Putamen (tissue), 1 donor: Measurements from ENCODE around the gene TTC31.

Experiments used
- DNase-seq: peaks from one replicate; pipeline ENCODE4 v3.0.0-alpha.2; 2016; ENCODE audit warnings: low spot score

The TTC31 gene

GRCh38 chr2:74488643-74489481, 6.0 kb downstream of the TTC31 start:
- no peak for DNase-seq

DNA sequence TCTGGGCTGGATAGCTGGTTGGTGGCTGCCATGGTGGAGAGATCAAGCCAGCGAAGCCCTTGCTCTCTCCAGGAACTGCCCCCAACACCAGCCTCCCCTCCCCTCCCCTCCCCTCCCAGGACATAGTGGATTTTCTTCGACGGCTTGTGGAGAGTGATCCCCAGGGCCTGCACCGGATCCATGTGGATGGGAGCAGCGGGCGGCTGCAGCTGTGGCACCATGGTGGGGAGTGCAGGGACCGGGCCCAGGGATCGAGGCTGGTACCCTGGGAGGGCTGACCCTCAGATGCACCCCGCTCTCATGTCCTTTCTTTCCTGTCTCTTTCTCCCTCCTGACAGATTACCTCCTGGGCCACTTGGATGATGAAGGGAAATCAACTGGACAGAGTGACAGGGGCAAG, 7.0 kb downstream of the TTC31 start:
- no peak for DNase-seq

GRCh38 chr2:74491648-74492544, 9.0 kb downstream of the TTC31 start:
- no peak for DNase-seq

- DNase-seq = no peak
Measured at GRCh38 chr2:74493546-74493945, 10.7 kb downstream of the TTC31 start.

DNA sequence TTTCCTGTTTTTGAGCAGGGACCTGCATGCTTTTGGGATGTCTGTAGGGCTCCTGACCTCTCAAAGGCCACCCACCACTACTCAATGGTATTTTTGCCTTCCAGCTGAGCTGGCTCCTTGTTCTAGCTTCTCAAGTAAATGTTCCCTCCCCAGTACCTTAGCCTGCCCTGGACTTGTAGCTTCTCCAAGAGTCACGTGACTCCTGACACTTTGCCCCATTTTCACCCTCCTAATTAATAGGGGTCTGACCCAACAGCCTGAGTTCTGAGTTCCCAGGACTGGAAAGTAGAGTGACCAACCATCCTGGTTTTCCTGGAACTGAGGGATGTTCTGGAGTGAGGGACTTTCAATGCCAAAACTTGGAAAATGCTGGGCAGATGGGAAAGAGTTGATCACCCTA, 12.6 kb downstream of the TTC31 start:
- no peak for DNase-seq

DNA sequence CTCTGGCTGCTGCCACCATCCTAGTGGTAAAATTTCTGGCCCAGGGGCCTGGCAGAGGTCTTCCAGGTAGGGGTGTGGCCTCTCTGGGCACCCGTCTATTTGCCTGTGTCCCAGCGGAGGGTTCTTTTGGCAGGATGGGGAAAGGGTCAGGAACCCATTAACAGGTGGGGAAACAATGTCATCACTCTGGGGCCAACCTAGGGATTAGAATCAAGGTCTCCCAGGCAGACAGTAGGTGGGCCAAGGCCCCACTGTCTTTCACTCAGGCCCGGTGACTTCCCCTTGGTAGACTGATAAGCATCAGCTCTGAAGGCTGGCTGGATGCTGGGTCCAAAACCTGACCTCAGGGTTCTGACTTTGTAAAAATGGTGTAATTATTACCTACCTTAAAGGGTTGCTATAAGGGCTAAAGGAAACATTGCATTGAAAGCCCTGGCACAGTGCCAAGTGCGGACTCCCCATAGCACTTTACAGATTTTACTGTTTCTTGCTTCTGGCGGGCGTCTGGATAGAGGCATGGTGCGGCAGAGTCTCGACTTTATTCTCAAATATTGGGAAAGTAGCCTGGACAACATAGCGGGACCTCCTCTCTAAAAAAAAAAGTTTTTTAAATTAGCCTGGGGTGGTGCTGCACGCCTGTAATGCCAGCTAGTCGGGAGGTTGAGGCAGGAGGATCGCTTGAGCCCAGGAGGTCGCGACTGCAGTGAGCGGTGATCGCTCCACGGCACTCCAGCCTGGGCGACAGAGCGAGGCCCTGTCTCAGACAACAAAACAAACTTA, 14.3 kb downstream of the TTC31 start:
- no peak for DNase-seq

GRCh38 chr2:74497777-74498499, 15.1 kb downstream of the TTC31 start:
- DNase-seq = no peak

DNA sequence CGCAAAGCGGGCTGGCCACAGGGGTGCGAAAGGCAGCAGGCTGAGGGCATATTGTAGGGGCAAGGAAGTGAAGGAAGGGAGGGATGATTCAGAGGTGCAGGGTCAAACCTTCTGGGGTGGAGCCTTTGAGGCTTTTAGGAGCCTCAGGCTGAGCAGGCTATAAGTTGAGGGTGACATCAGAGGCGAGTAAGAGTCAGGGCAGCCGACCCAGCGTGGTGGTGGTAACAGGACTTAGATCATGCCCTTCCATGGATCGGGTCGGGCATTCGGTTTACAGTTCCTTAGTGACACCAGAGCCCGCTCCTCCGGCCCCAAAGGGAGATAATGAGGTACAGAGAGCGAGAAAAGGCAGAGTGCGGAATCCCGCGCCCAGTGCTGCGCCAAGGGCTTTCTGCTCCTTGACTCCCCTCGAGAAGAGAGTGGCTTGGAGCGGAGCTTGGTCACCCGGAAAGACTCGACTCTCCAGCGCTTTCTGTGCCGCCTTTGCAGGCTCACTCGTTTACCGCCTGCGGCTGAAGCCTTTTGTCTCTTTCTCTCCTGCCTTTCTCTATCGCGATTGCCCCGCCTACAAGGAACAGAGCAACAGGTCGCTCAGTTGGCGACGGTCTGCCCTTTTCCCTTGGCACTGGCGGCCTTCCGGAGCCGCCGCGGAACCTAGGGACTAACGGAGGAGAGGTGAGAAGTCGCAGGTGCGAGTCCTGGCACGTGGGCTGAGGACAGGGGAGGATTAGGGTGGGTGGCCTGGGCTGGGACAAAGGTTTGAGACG, 15.8 kb downstream of the TTC31 start:
- DNase-seq = no peak

DNA sequence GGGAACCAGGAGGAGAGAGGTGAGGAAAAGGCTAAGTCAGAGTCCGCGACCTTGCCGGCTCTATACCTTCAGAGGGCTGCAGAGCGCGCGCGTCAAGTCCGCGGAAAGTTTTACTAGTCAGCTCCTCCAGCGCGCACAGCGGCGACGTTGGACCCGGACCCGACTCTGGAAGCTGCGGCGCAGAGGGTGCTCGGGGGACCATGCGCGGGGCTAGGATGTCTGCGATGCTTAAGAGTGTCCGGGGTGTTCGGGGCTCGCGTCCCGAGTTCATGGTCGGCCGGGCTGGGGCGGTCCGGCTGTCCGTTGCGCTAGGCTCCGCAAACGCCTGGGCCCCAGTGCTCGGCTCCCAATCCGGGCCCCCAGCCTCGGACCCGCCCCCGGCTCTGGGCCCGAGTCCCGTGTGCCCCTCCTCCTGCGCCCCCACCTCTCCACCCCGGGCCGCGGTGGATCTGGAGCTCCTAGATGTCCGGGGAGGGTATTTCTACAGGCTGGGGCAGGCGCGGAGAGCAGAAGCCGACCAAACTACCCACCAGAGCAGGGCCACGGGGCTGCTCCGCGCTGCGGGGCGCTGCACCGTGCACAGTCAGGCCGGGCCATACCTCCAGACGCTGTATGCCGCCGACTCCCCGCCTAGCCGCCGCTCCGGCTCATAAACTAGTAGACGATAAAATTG, 16.5 kb downstream of the TTC31 start, which contains the start of gene LBX2:
LBX2 (minus strand) TSS at position 337 of the 673 bp plus-strand sequence; CDS start at position 271, 66 bp downstream.
- no peak for DNase-seq

GRCh38 chr2:74499940-74500577, 17.2 kb downstream of the TTC31 start:
- no peak for DNase-seq

DNA sequence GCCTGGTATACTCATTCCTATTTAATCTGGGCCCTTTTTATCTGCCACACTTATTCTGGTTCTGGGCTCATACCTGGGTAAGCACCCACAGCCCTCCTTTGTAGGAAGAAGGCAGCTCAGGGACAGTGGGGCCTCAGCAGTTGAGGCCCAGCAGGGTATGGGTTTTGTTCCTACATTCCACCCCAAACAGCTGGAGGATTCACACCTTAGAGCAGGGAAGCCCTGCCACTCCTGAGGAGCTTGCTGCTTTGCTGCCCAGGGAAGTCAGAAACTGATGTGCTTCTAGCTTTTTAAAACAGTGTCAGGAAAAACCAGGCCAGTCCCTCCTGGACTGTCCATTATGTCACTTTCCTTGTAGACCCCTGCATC, 17.7 kb downstream of the TTC31 start:
- DNase-seq = no peak

- DNase-seq = no peak
Measured at GRCh38 chr2:74501335-74502071, 18.6 kb downstream of the TTC31 start.

DNA sequence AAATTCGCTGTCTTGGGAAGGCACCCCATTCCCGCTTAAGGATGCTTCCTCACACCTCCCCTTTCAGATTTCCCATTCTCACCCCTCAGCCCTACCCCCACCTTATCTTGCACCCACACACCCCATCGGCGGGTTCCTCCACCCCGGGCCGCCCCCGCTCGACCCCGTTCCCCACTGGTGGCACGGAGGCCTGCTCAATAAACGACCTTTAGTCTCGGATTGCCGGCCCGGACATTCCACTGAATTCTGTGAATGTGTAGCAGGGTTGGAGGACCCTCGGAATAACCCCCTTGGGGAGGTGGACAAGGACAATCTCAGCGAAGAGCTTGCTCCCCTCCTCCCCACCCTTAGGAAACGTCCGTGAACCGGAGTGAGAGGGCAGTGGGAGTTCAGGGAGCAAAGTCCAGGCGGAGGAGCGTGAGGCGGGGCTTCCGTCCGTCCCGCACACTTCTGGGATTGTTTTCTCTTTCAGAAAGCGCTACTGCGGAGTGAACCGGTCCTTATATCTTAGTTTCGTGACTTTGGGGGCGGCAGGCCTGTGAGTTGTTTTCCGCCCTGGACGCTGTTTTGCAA, 19.4 kb downstream of the TTC31 start:
- DNase-seq = no peak

DNA sequence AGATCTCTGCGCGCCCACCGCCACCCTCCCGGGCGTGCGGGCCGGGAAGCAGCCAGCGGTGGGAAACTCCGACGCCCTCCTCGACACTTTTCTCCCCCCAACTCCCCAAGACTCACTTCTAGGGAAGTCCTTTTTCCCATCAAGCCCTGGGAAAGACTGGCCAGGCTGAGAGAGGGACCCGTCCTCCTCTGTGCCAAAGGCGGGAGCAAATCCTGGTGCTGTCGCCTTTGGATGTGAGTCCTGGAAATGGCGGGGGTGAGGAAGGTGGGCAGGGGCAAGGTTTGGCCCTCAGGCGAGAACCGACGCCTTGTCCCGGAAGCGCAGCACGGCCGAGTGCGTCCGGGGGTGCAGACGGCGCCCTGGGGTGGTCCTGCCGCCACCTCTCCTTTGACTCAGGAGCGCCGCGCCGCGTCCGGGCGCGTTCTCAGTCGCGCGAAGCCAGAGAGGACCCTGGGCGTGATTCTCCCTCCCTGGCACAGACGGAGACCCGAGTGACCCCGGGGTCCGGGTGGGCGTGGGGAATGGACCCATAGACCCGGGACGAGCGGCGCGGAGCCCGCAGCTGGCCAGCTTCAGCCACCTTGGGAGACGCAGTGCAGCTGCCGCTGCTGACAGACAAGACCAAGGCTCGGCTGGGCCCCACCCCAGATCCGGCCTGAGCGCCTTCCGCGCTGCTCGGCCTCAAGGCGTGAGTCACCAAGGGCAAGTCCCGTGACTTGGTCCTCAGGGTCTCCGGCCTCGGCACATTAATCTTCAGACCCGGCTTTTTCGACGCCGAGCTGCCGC, 20.0 kb downstream of the TTC31 start:
- no peak for DNase-seq

DNA sequence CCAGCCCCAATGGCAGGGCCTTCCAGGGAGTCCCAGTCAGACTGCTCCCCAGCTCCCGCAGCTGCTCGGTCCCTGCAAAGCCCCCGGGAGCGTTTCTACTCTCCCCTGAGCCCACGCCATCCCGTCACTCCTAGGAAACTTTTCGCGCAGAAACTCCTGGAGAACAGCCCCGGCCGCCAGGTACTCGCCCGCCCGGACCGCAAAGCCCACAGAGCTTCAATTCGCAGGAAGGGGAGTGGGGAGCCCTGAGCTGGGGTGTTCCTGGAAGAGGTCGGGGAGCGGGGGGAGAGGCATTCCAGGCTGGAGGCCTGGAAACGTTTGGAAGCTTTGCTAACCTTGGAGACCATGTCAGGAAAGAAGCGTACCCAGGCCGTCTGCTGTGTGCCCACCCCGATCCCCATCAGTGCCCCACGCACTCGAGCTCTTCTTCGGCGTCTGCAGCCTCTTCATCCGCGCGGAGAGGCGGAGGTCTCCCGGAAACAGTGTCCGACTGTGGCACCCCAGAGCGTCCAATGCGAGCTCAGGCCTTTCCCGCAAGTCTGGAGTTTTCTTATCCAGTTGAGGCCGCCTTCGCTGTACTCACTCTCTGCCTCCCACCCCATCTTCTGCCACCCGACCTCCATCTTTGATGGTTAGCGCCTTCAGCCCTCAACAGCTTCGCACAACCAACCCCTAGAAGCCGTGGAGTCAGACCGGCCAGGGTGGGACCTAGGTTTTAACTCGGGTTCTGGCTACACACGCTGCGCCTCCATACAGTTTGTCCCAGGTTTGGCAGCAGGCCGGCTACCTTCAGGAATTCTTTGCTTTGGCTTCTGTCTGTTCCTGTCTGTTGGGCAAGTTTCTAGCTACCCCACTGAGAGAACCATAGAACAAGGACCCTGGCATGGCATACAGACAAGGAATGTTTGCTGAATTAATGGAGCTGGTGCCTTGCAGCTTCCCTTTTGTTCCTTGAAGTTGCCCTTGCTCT, 20.9 kb downstream of the TTC31 start:
- no peak for DNase-seq

GRCh38 chr2:74504591-74504990, 21.7 kb downstream of the TTC31 start:
- DNase-seq = no peak
